Stimulated activated CD8-positive, alpha-beta memory T cell treated with anti-CD3 and anti-CD28 coated beads, Interleukin-4, amount 100 ng/mL, for 24 hours (primary cell): ENCODE results near the gene SLC13A4.
"Not testable (repeated sequence)": the region's sequence is repeated elsewhere in the genome, so short reads cannot be mapped to it uniquely, and the experiment has no call there.

Experiments used
- DNase-seq: peaks from one replicate; pipeline ENCODE4 v3.0.0-alpha.2; 2020; ENCODE audit warnings: low read depth

Gene SLC13A4

DNA sequence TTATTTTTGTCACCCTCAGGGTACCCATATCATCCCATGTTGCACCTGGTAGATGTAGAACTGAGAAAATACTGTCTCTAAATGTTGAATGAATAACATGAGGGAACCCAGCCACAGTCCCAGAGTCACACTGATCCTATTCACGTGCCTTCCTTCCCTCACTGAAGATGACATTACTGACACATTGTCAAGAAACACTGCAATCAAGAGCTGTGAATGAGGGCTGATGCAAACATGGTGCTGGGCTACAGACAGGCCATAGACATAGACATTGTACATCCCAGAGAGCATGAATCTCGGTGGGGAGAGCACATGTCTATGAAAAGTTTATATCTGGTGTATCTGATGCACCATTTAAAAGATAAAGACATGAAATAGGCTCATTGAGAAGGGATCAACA is 9.8 kb downstream of the SLC13A4 start:
- DNase-seq: no peak

DNA sequence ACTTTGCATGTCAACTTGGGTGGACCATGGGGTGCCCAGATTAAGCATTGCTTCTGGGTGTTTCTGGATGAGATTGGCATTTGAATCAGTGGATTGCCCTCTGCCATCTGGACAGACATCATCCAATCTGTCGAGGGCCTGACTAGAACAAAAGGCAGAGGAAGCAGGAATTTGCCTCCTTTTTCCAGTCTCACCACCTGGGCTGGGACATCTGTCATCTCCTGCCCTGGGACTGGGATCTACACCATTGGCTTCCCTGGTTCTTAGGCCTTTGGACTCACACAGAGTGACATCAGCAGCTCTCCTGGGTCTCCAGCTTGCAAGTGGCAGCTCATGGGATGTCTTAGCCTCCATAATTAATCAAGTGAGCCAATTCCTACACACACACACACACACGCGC is 10.3 kb downstream of the SLC13A4 start:
- DNase-seq: no peak

DNA sequence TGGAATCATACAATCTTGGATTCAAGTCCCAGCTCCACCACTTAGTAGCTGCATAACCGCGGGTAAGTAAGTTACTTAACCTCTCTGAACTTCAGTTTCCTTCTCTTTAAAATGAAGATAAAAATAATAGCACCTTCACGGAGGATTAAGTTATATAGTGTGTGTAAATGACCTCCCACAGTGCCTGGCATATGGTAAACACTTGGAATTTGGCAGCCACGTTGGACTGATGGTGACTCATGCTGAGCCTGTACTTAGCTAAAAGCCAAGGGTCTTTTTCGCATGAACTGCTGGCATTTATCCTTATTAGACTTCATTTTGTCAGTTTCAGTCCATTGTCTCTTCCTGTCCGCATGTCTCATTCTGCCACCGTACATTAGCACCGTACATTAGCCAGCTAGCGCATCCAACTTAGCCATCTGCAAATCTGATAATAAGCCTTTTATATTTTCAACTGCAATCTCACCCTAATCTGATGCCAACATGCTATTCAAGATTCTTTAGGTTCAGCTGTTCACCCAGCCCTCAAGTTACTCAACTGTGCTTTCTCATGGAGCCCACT is 11.2 kb downstream of the SLC13A4 start:
- no peak for DNase-seq

DNA sequence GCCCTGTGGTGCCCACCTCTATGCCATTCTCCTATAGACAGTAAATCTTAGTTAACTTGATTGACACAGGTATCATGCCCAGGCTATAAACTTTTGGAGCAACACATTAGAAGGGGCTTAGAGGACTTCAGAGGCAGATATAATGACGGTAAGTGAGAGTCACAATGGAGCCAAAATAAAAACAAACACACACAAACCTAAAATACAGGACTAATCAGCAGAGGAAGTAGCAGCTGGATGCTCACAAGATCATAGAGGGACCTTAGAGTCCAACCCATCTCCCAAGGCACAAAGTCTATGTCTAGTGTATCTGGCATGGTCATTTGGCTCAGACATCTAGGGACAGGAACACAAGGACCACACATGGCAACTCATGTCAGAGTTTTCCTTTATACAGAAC is 12.3 kb downstream of the SLC13A4 start:
- DNase-seq: no peak

DNA sequence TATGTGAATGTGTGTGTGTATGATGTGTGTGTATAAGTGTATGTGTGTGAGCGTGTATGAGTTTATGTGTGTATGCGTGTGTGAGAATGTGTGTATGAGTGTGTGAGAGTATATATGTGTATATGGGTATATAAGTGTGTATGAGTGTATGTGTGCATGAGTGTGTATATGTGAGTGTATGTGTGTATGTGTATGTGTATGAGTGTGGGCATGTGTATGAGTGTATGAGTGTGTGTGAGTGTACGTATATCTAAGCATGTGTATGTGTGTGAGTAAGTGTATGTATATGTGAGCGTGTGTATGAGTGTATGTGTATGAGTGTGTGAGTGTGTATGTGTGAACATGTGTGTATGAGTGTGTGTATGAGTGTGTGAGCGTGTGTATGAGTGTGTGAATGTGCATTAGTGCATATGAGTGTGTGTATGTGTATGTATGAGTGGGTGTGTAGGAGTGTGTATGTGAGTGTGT is 12.9 kb downstream of the SLC13A4 start:
- DNase-seq: no peak

DNA sequence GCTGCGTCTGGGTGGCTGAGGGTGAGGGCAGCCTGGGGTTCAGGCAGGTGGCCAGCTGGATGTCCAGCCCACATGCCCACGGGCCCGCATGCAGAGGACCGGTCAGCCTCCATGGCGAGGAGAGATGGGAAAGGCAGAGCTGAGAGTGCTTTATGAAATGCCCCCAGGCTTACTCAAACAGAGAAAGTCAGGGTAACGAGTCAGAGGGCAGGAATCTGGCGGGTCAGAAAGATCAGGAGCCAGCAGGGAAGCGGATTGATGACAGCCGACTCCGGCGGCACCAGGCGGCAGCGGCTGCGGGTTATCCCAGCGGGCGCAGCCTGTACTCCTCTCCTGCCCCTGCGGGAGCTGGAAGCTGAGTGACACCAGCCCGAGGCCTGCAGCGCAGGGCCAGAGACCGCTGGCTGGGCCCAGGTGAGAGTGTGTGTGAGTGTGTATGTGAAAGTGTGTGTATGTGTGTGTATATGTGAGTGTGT is 13.4 kb downstream of the SLC13A4 start:
- no peak for DNase-seq

DNA sequence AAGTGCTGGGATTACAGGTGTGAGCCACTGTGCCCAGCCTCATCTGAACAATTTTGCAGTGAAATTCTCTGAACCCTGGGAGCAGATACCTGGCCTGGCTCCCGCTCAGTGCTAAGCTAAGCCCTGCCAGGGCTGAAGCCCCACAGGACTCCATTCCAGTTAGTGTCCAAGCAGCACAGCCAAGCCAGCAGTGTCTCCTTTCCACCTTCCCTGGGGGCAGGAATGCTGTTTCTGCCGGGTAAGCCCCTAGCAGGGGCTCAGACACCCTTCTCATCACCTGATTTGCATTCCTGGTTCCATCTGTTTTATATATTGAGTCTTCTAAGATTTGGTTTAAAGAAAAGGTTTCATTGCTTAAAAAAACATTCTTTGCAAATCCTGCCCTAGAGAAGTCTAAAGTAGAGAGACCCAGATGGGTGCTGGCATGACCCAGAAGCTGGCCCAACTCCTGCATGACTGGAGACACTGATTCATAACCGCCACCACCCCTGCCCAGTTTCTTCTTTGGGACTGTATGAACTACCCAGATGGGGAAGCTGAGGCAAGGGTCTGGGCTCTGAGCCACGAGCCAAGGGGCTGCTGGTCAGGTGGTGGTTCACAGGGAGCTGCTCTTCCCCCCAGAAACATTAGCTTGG is 14.0 kb downstream of the SLC13A4 start:
- no peak for DNase-seq

DNA sequence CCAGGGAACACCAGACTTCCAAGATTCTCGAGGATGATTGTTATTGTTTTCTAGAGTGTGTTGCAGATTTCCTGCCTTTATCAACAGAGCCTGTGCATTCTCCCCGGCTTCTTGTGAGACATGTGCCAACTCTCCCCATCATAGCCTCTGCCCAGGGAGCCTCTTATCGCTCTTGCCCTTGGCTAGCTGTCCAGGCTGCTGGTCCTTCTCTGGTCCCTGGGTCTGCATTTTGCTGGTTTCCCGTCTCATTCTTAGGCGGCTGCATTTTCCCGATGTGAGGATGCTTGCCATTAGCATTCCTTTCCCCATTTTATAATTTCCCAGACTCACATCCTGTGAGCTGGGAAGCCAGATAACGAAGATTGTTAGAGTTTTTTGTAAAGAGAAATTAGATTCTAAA is 15.2 kb downstream of the SLC13A4 start:
- no peak for DNase-seq

DNA sequence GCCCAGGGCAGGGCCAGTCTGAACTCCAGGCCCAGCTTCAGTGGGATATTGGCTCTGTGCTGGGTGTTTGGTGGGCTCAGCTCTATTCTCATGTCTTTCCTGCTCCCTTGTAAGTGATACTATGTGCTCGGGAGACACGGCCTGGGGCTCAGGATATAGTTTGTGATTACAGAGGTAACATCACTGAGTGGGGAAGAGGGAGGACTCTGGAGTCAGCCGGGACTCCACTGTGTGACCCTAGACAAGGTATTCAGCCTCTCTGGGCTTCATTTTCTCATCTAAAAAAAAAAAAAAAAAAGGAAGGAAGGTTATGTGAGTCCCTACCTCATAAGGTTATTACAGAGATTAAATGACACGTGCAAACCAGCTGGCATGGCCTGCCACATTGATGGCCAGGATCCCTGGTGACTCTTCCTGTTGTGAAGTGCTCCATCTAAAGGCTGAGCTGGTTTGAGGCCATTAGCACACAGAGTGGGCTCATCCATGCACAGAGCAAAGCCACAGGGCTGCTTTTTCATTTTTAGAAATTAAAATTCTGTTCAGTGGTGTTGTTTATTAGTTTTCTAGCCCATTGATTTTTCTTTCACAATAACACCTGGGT is 15.7 kb downstream of the SLC13A4 start:
- no peak for DNase-seq

DNA sequence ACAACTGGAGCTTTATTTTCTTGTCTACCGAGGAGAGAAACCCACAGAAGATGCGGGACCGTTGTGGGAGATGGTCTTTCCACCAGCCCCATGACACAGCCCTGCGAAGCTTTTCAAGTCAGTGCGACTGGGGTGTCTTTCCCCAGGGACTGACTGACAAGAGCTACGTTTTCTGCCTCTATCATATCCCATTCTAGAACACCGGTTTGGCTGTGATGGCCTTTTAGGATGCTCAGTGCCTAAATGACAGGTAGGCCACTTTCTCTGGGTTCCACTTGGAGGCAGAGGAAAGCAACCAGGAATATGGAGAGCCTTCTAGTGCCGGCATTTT is 16.9 kb downstream of the SLC13A4 start:
- no peak for DNase-seq

DNA sequence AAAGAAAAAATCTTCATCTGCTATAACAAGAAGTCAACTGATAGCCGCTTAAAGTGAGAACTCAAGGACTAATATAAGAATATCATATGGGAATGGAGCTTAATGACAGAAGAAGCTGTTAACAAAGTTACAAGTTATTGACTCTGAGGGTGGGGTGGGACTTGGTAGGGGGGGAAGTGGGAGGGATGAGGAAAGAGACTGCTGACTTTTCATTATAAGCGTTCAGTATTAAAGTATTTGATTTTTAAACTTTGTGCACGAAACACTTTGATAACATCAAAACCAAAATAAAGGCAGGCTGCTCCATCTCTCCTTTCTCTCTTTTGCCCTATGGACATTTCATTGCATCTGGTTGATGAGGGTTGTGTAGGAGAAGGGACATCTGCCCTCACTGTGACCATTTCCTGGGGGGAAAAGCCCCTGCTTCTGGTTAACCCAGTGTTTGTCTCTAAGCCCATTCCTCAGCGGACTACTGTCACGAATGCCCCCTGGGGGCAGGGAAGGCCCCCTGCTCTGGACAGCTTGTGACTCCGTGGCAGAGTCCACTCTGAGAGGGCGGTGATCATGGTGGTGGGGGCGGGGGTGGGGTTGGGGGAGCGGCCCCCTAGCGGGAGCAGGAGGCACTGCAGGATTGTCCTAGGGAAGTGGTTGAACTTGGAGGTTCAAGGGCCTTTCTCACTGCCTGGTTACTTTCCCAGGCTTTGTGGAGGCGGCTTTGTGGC is 17.4 kb downstream of the SLC13A4 start:
- DNase-seq: no peak

DNA sequence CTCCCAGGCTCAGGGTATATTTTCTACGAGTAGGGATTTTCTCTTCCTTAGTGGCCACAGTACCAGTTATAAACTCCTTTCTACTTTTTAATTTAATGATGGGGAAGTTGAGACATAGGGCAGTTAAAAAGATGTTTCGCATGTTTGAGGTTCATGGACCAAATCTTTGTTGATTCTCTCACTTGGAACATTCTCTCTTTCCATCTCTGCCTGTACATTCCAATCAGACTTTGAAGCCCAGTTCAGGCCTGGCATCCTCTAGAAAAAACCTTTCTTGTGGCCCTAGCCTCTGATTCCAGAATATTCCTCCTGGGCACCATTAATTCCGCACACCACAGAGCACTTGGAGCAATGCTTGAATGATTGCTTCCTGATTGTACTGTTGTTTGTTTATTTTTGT is 18.5 kb downstream of the SLC13A4 start:
- no peak for DNase-seq

DNA sequence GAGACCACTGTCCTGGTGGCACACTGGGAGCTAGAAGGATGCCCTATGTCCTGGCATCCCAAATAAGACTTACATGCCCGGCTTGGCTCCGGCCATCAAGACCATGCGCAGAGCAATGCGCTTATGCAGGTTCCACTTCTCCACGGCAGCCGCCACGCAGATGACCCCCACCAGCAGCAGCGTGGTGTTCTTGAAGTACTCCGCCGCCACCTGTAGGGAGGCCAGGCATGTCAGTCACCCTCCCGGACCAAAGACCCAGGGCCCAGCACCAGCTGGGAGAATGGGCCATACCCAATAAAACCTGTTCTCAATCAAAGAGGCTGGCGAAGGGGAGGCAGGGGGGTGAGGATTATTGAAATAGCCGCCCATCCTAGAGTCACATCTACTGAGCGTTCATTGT is 19.9 kb downstream of the SLC13A4 start:
- DNase-seq: no peak

DNA sequence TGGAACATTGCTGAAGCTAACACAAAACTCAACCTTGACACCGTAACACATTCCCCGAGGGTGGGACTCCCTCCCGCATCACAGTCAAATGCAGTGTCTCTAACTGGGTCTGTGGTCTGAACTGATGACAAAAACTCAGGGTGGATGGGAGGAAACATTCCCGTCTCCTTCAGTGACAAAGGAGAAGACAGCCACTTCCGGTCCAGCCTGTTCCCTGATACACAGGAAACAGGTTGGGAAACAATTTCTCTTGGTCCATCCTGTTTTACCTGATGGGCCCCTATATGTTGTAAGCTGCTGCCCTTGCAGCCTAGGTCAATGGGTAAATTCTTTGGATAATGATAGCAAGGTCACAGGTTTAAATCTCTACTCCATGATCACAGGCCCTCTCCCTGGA is 20.4 kb downstream of the SLC13A4 start:
- DNase-seq: no peak

DNA sequence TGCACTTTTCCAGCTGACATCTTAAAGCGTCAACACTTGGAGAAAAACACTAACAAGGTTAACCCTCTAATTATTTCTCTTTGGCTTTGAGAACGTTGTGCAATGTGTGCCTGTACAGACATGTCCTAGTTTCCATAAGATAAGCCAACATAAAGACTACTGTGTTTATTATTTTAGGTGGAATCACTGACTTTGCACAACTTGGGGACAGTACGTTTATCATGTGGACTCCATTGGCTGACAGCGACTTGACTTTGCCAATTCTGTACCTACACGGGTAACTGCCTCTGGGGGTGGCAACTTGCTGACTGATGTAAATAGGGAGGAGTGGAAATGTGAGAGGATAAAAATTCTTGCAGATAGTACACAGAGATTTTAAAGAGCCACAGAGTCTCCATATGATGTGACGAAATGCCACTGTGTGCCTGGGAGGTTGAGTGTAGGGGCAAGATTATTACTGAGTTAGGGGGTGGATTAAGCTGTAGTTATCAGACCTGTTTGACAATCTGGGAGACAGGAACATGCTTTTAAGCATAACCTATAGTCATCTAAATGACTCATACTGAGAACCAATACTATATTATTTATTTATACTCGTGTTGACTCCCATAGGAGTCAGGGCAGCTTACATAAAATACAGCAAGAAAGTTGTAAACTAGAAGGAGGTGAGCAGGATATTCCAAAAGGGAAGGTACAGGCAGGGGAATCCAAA is 21.0 kb downstream of the SLC13A4 start:
- DNase-seq: no peak

DNA sequence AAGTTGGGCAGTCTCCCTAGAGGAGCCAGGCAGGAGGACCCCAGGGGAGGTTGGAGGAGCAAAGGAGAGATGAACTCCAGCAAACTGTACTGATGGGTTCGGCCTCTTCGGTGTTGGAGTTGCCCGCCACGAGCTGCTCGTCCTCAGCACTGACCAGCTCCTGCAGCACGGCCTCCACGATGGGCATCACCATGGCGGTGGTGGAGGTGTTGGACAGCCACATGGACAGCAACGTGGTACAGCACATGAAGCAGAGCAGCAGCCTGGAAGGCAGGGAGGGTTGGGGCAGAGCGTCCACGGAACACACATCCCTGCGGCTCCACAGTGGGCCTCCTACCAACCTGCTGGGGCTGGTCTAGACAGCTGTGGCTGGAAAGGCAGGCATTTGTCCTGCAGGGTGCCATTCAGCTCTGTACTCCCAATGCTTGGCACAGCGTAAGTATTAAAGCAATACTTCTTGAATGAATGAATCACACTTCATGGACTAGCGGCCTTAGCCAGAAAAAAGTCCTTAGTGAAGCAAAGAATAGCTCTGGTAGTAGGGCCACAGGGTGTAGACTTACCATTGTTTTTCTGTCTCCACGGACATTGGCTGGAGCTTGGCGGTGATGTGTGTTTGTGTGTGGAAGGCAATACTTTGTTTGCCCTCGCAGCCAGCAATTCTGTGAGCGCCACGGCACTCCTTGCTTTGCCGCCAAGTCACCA is 21.8 kb downstream of the SLC13A4 start:
- DNase-seq: no peak

DNA sequence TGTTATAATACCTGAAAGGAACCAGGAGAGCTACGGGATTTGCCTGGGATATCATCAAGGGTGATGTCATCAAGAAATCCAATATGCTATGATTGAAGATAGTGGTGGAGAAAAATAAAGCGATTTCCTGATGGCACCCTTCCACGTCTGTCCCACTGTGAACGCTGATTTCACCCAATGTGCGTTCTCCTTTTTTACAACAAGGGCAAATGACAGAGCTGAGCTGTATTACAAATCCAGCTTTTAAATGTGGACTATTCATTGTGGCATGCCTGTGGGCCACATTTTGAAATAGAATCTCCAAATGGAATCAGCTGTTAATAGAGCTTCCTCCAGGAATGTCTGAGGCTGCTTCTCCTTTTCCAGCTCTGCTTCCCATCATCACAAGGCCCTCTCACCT is 23.3 kb downstream of the SLC13A4 start:
- DNase-seq: no peak

DNA sequence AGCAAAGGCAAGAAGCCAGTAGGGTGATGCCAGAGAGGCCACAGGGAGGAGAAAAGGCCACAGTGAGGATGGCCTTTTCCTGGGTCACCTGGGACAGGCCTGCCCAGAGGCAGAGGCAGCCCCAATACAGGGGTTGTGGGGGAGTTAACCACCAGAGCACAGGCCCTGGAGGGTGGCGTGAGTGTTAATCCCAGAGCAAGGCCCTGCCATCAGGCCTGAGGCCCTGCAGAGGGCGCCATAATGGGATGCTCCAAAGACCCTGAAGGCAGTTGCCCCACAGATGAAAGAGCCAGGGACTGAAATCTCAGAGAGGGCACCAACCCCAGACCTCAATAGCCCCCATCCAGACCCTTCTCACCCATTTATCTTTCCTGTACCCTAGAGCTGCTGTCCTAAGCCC is 23.9 kb downstream of the SLC13A4 start:
- no peak for DNase-seq

DNA sequence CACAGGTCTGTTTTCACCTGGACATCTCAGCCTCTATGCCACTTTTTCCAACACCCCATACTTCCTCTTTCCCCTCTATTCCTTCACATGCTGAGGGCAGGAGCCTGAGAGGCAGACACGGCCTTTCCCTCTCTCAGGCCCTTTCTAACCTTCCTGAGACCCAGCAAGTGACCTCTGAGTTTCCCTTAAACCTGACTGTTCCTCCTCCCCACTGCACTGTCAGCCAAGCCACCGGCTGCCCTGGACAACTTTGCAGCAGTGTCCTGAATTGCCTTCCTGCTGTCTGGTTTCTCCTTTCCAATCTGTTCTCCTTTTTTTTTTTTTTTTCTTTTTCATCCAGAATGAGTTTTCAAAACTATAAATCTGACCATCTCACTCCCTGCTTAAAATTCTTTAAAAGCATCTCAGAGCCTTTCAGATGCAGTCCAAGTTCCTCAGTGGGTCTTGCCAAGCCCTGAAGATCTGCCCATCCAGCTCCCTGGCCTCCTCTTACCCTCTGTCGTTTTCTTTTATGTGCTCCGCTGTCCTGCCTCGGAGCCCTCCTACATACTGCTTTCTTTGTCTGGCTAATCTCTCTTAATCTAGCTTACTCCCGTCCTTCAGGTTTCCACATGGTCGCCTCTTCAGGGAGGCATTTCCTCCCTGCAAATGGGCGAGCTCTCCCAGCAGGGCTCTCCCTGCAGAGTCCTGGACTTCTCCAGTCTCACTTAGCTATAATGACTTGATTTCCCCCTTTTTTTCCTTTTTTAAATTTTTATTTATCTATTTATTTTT is 30.5 kb downstream of the SLC13A4 start:
- no peak for DNase-seq

DNA sequence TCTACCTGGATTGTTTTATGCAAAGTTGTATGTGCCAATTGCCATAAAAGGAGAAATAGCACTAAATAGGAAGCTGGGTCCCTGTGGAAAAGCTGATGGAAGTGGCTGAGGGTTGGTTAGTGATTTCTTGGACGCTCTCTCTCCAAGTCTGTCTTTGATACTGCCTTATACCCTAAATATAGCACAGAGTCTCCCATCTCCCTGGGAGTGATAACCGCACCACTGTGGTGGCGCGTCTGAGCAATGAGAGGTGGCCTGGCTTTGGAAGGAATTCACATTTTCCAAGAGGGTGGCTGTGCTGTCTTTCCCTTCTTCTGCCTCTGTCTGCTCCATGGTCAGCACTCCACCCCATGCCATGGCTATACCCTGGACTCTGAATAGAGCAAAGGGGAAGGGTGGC is 34.4 kb downstream of the SLC13A4 start:
- DNase-seq: no peak

DNA sequence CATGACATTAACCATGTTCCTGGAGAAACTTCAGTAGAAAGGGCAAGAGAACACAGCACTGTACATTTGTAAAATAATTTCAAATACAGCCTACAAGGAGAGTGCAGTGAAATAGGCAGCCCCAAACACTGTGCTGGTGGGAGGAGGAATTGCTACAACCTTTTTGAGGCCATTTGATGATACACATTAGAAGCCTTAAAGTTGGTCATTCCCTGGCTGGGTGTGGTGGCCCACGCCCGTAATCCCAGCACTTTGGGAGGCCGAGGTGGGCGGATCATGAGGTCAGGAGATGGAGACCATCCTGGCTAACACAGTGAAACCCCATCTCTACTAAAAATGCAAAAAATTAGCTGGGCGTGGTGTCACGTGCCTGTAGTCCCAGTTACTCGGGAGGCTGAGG is 35.4 kb downstream of the SLC13A4 start:
- DNase-seq: not testable (repeated sequence)
